HEK293 (cell line): Measurements from ENCODE around the gene SLC25A36.

Experiments used
- CTCF ChIP-seq: fragments of 450-650 bp; formaldehyde crosslinking; IDR thresholded peaks from 2 replicates; pipeline ENCODE4 v1.5.1; 2016; ENCODE audit warnings: missing biosample characterization, missing genetic modification characterization
- REST ChIP-seq: fragments of 450-650 bp; formaldehyde crosslinking; IDR thresholded peaks from 2 replicates; pipeline ENCODE4 v1.5.1; 2016; ENCODE audit warnings: missing biosample characterization, missing genetic modification characterization
- SALL2 ChIP-seq: fragments of 450-650 bp; formaldehyde crosslinking; IDR thresholded peaks from 2 replicates; pipeline ENCODE4 v1.5.0; 2017; ENCODE audit warnings: missing biosample characterization, mild to moderate bottlenecking, missing genetic modification characterization, borderline replicate concordance
- SETDB1 ChIP-seq: IDR thresholded peaks from one replicate; pipeline ENCODE4 v1.6.1; 2017; ENCODE audit warnings: mild to moderate bottlenecking, low read length, moderate library complexity, mixed read lengths; ENCODE audit not compliant: insufficient read length
- ZFP41 ChIP-seq: fragments of 450-650 bp; formaldehyde crosslinking; IDR thresholded peaks from 2 replicates; pipeline ENCODE4 v1.5.1; 2016; ENCODE audit warnings: missing biosample characterization, missing genetic modification characterization, borderline replicate concordance
- ZNF121 ChIP-seq: fragments of 450-650 bp; formaldehyde crosslinking; IDR thresholded peaks from 2 replicates; pipeline ENCODE4 v1.5.1; 2016; ENCODE audit warnings: missing biosample characterization, missing genetic modification characterization
- ZNF2 ChIP-seq: fragments of 450-650 bp; formaldehyde crosslinking; IDR thresholded peaks from 2 replicates; pipeline ENCODE4 v1.5.1; 2016; ENCODE audit warnings: missing biosample characterization, missing genetic modification characterization
- ZNF223 ChIP-seq: fragments of 450-650 bp; formaldehyde crosslinking; IDR thresholded peaks from 2 replicates; pipeline ENCODE4 v1.5.1; 2016; ENCODE audit warnings: missing biosample characterization, missing genetic modification characterization
- ZNF311 ChIP-seq: fragments of 450-650 bp; formaldehyde crosslinking; IDR thresholded peaks from 2 replicates; pipeline ENCODE4 v1.5.1; 2017; ENCODE audit warnings: missing biosample characterization, missing genetic modification characterization, borderline replicate concordance
- ZNF449 ChIP-seq: fragments of 450-650 bp; formaldehyde crosslinking; IDR thresholded peaks from 2 replicates; pipeline ENCODE4 v1.5.1; 2017; ENCODE audit warnings: missing biosample characterization, mild to moderate bottlenecking, missing genetic modification characterization, moderate library complexity
- ZNF510 ChIP-seq: fragments of 450-650 bp; formaldehyde crosslinking; IDR thresholded peaks from 2 replicates; pipeline ENCODE4 v1.5.1; 2018; ENCODE audit warnings: mild to moderate bottlenecking, missing genetic modification characterization, missing biosample characterization; ENCODE audit not compliant: insufficient replicate concordance
- ZNF776 ChIP-seq: fragments of 450-650 bp; formaldehyde crosslinking; IDR thresholded peaks from 2 replicates; pipeline ENCODE4 v1.5.0; 2017; ENCODE audit warnings: missing biosample characterization, missing genetic modification characterization, borderline replicate concordance
- ZNF777 ChIP-seq: fragments of 450-650 bp; formaldehyde crosslinking; IDR thresholded peaks from 2 replicates; pipeline ENCODE4 v1.5.1; 2017; ENCODE audit warnings: missing biosample characterization, missing genetic modification characterization, borderline replicate concordance

DNA sequence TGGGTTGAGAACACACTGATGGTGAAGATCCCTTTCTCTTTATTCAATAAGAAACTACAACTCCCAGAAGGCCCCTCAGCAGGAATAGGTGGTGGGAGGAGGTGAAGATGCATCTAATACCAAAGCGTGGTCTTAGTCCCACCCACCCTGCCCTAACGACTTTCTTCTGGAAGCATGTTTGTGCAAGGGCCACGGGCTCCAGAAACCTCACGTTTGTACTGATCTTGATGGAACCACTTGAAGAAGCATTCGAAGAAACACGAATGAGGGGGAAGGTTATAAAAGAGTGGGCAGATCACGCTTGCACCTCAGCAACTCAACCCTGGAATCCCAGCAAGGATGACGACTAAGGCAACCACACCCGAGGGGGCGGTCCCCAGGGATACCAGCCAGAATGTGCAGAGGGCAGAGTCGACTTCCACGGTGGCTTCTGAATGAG is 10.6 kb upstream of the SLC25A36 start:
- TF ChIP-seq CTCF (tag by site-specific recombination) (no peak), SALL2 (tag by site-specific recombination) (no peak), ZFP41 (tag by site-specific recombination) (no peak), ZNF510 (tag by site-specific recombination) (no peak), ZNF121 (tag by site-specific recombination) (no peak), REST (no peak), ZNF223 (tag by site-specific recombination) (no peak), ZNF776 (tag by site-specific recombination) (no peak), ZNF449 (tag by site-specific recombination) (no peak), ZNF311 (tag by site-specific recombination) (no peak), SETDB1 (no peak), ZNF2 (no peak), ZNF777 (tag by site-specific recombination) (no peak)
